Panc1 (cell line): ENCODE data around the gene HEMK1. TPM values are rescaled to one million over a fixed set of nuclear protein-coding genes. Genes with fewer than 3 reads are reported as not detected.

Experiments used
- ATAC-seq: fragments of 200-7000 bp; cut with Tn5 transposase; 2 replicates; pipeline ENCODE4 v1.9.1; 2020; ENCODE audit warnings: mild to moderate bottlenecking, moderate library complexity
- BruUV-seq: library from RNA; stranded (reverse); fragments of 400-500 nt; replicated peaks from 2 replicates; lab custom pipeline; 2021; lab: Mats Ljungman, UMichigan
- CTCF ChIA-PET: fragments of 300-600 bp; sonication (Branson Sonifier 250); formaldehyde crosslinking; loops from one replicate; lab custom pipeline; 2022; ENCODE audit warnings: antibody characterized with exemption; lab: Charles Lee
- POLR2A ChIA-PET: fragments of 300-600 bp; sonication (Branson Sonifier 250); formaldehyde crosslinking; loops from one replicate; lab custom pipeline; 2022; ENCODE audit warnings: antibody characterized with exemption; lab: Charles Lee
- DNase-seq: peaks from one replicate; pipeline ENCODE4 v3.0.0-alpha.2; 2010; ENCODE audit warnings: low read depth, low spot score
- H3K27ac ChIP-seq: 2 replicates; pipeline ENCODE4 v1.5.1; 2011; ENCODE audit warnings: mild to moderate bottlenecking, low read length, inconsistent platforms
- H3K27me3 ChIP-seq: fragments of 200-500 bp; sonication (Bioruptor generic); 2 replicates; pipeline ENCODE4 v1.6.0; 2014; ENCODE audit warnings: low read length, inconsistent platforms; ENCODE audit not compliant: control insufficient read depth, insufficient read depth
- H3K36me3 ChIP-seq: fragments of 200-500 bp; sonication (Bioruptor generic); 2 replicates; pipeline ENCODE4 v1.5.1; 2014; ENCODE audit warnings: inconsistent platforms, mild to moderate bottlenecking, low read length, moderate library complexity; ENCODE audit not compliant: control insufficient read depth, insufficient read depth
- H3K4me1 ChIP-seq: 2 replicates; pipeline ENCODE4 v1.5.1; 2011; ENCODE audit warnings: inconsistent platforms, mild to moderate bottlenecking, low read length, moderate library complexity; ENCODE audit not compliant: control insufficient read depth, insufficient read depth
- H3K4me3 ChIP-seq, 2 experiments: 2 replicates each; pipeline ENCODE4 v1.5.1; 2011 to 2012; ENCODE audit warnings: low read depth in 2 of 2, low read length in 2 of 2, mild to moderate bottlenecking in 2 of 2, inconsistent platforms in 1 of 2, moderate library complexity in 1 of 2
- H3K9me3 ChIP-seq: fragments of 200-500 bp; sonication (Bioruptor generic); 2 replicates; pipeline ENCODE4 v1.5.1; 2014; ENCODE audit warnings: low read depth, mild to moderate bottlenecking, inconsistent platforms, low read length, moderate library complexity; ENCODE audit not compliant: control insufficient read depth, insufficient read depth
- CTCF ChIP-seq: fragments of 450-650 bp; IDR thresholded peaks from 2 replicates; pipeline ENCODE4 v1.5.1; 2017; ENCODE audit warnings: mild to moderate bottlenecking
- POLR2AphosphoS5 ChIP-seq: IDR thresholded peaks from 2 replicates; pipeline ENCODE4 v1.6.1; 2012; ENCODE audit warnings: mild to moderate bottlenecking, low read depth, low read length, moderate library complexity
- REST ChIP-seq, 2 experiments: IDR thresholded peaks; 2 replicates each; pipeline ENCODE4 v1.6.1; 2011 to 2012; ENCODE audit warnings: low read depth in 2 of 2, control low read depth in 1 of 2, low read length in 1 of 2, mild to moderate bottlenecking in 1 of 2, moderate library complexity in 1 of 2; ENCODE audit not compliant: insufficient read depth in 1 of 2
- SIN3A ChIP-seq: IDR thresholded peaks from 2 replicates; pipeline ENCODE4 v1.6.1; 2012; ENCODE audit warnings: low read depth, mild to moderate bottlenecking, low read length, moderate library complexity, borderline replicate concordance; ENCODE audit not compliant: insufficient read depth
- TCF7L2 ChIP-seq: IDR thresholded peaks from 2 replicates; pipeline ENCODE4 v1.6.1; 2011; ENCODE audit warnings: mild to moderate bottlenecking, low read depth, low read length, inconsistent platforms
- in situ Hi-C: cut with HindIII; loops from 2 replicates; pipeline ENCODE4 v1.10.0; 2016; ENCODE audit warnings: low sequenced_read_pairs, low pct_unique_long_range_greater_than_20kb
- intact Hi-C: fragments of 100-400 bp; cut with micrococcal nuclease; formaldehyde crosslinking; loops from one replicate; pipeline ENCODE4 v1.10.0; 2022; ENCODE audit not compliant: unreplicated experiment
- total RNA-seq: library from RNA; stranded (reverse); gene quantifications from one replicate; pipeline ENCODE4 v1.2.1, GENCODE V29; 2021; ENCODE audit not compliant: unreplicated experiment

The HEMK1 gene
- total RNA-seq, 1 experiment from 2014 or later, result 12.1 TPM

- POLR2A ChIA-PET, result no interaction called here
- CTCF ChIA-PET, result no interaction called here
- TF ChIP-seq TCF7L2 (no peak), CTCF (no peak), POLR2AphosphoS5 (no peak), REST (IDR thresholded peaks at IDR 0.05; ENCODE audit: insufficient read depth in 1 of 2, low read depth in 2 of 2, low read length in 1 of 2) (no peak), SIN3A (no peak)
- no peak overlapping the region for H3K4me3 ChIP-seq
- intact Hi-C loops (no loop called here), in situ Hi-C loops (no loop called here)
- DNase-seq (no peak), ATAC-seq (no peak)
- no peaks in the 10 kb centered on the region for H3K27me3 ChIP-seq
- H3K4me1 ChIP-seq, result no peaks in the 10 kb centered on the region
- no peak overlapping the region for H3K27ac ChIP-seq
- no peaks in the 10 kb centered on the region for H3K9me3 ChIP-seq
- H3K36me3 ChIP-seq, result no peaks in the 10 kb centered on the region
- BruUV-seq, result no TSS peak
These were observed 12.2 kb upstream of the HEMK1 start for GRCh38 chr3:50557106-50557505.

GRCh38 chr3:50557915-50558314 lies 11.4 kb upstream of the HEMK1 start:
- no peaks in the 10 kb centered on the region for H3K27me3 ChIP-seq
- DNase-seq, result no peak
- no peaks in the 10 kb centered on the region for H3K9me3 ChIP-seq
- no peaks in the 10 kb centered on the region for H3K4me1 ChIP-seq
- in situ Hi-C loops, result no loop called here
- ChIA-PET POLR2A (interaction anchor here (0.7 kb wide), 1 partner anchor 252 kb away, joined by 3 read pairs; no protein-coding TSS in a partner anchor), CTCF (no interaction called here)
- intact Hi-C loops, result no loop called here
- no peak for ATAC-seq
- no peak overlapping the region for H3K27ac ChIP-seq
- no peak for TF ChIP-seq SIN3A
- no peak for TF ChIP-seq POLR2AphosphoS5
- TF ChIP-seq REST (IDR thresholded peaks at IDR 0.05; ENCODE audit: insufficient read depth in 1 of 2, low read depth in 2 of 2, low read length in 1 of 2), result no peak
- TF ChIP-seq CTCF, result no peak
- TF ChIP-seq TCF7L2, result no peak
- no TSS peak for BruUV-seq
- no peak overlapping the region for H3K4me3 ChIP-seq
- no peaks in the 10 kb centered on the region for H3K36me3 ChIP-seq
